ENCODE data around the gene ARHGAP22.

Gene ARHGAP22

DNA sequence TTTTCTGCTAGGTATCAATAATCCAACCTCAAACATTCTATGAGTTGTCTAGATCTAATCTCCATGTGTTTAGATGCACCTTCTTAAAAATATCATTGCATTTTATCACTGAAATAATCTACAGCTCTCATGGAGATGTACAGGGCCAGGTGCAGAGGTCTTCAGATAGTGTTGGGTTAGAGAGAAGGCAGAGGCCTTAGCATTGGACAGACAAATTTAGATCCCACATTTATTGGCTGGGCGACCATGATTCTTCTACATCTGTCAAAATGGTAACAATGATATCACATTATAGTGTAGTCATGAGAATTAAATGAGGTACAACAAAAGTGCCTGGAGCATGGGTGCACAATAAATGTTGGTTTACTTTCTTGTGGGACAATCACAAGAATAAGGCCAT, 3.1 kb downstream of the ARHGAP22 start:
- no peaks in the 10 kb centered on the region for H3K36me3 ChIP-seq (ENCODE audit: control insufficient read depth in 5 of 5, insufficient read depth in 5 of 5, low read length in 5 of 5)

GRCh38 chr10:48600645-48601505, 4.0 kb downstream of the ARHGAP22 start:
- Histone ChIP-seq H3K27me3 (ENCODE audit: control insufficient read depth in 5 of 5, insufficient read depth in 4 of 5, low read length in 5 of 5) (peaks cover 0 to 14% (median 2%) of the 10 kb centered on the region in 5 donors), H3K4me3 (ENCODE audit: low read depth in 1 of 5, low read length in 5 of 5) (no peak overlapping the region), H3K27ac (ENCODE audit: low read depth, low read length) (no peak overlapping the region), H3K9ac (ENCODE audit: low read length in 5 of 5) (no peak overlapping the region), H3K4me1 (ENCODE audit: control insufficient read depth in 5 of 5, insufficient read depth in 5 of 5, low read length in 5 of 5) (peaks cover 0 to 18% (median 16%) of the 10 kb centered on the region in 5 donors), H3K36me3 (ENCODE audit: control insufficient read depth in 5 of 5, insufficient read depth in 5 of 5, low read length in 5 of 5) (no peaks in the 10 kb centered on the region), H3K9me3 (ENCODE audit: control insufficient read depth in 5 of 5, low read length in 5 of 5) (no peaks in the 10 kb centered on the region)

More for the DNA sequence above, 3.1 kb downstream of the ARHGAP22 start:
- Histone ChIP-seq H3K27ac (ENCODE audit: low read depth, low read length) (no peak overlapping the region), H3K4me1 (ENCODE audit: control insufficient read depth in 5 of 5, insufficient read depth in 5 of 5, low read length in 5 of 5) (peaks cover 0 to 21% (median 16%) of the 10 kb centered on the region in 5 donors), H3K9ac (ENCODE audit: low read length in 5 of 5) (no peak overlapping the region), H3K4me3 (ENCODE audit: low read depth in 1 of 5, low read length in 5 of 5) (no peak overlapping the region), H3K27me3 (ENCODE audit: control insufficient read depth in 5 of 5, insufficient read depth in 4 of 5, low read length in 5 of 5) (peaks cover 0 to 14% (median 2%) of the 10 kb centered on the region in 5 donors), H3K9me3 (ENCODE audit: control insufficient read depth in 5 of 5, low read length in 5 of 5) (no peaks in the 10 kb centered on the region)

DNA sequence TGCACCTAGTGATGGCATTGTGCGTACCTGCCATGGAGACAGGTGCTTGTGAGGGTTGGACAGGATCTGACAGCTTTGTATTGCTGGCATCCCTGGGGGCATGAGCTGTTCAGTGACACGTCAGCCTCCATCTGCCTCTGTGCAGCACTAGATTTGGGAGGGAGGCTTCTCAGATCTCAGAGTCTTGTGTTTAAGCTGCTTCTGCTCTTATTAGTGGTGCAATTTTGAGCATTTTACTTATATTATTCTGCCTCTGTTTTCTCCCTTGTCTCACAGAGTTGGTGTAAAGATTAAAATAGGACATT, 5.1 kb downstream of the ARHGAP22 start:
- no peaks in the 10 kb centered on the region for H3K9me3 ChIP-seq (ENCODE audit: control insufficient read depth in 5 of 5, low read length in 5 of 5)
- H3K4me3 ChIP-seq (ENCODE audit: low read depth in 1 of 5, low read length in 5 of 5) = no peak overlapping the region
- H3K4me1 ChIP-seq (ENCODE audit: control insufficient read depth in 5 of 5, insufficient read depth in 5 of 5, low read length in 5 of 5) = peaks cover 0 to 12% (median 10%) of the 10 kb centered on the region in 5 donors
- no peaks in the 10 kb centered on the region for H3K36me3 ChIP-seq (ENCODE audit: control insufficient read depth in 5 of 5, insufficient read depth in 5 of 5, low read length in 5 of 5)
- peaks cover 0 to 12% (median 2%) of the 10 kb centered on the region in 5 donors for H3K27me3 ChIP-seq (ENCODE audit: control insufficient read depth in 5 of 5, insufficient read depth in 4 of 5, low read length in 5 of 5)
- H3K27ac ChIP-seq (ENCODE audit: low read depth, low read length) = no peak overlapping the region
- H3K9ac ChIP-seq (ENCODE audit: low read length in 5 of 5) = no peak overlapping the region

DNA sequence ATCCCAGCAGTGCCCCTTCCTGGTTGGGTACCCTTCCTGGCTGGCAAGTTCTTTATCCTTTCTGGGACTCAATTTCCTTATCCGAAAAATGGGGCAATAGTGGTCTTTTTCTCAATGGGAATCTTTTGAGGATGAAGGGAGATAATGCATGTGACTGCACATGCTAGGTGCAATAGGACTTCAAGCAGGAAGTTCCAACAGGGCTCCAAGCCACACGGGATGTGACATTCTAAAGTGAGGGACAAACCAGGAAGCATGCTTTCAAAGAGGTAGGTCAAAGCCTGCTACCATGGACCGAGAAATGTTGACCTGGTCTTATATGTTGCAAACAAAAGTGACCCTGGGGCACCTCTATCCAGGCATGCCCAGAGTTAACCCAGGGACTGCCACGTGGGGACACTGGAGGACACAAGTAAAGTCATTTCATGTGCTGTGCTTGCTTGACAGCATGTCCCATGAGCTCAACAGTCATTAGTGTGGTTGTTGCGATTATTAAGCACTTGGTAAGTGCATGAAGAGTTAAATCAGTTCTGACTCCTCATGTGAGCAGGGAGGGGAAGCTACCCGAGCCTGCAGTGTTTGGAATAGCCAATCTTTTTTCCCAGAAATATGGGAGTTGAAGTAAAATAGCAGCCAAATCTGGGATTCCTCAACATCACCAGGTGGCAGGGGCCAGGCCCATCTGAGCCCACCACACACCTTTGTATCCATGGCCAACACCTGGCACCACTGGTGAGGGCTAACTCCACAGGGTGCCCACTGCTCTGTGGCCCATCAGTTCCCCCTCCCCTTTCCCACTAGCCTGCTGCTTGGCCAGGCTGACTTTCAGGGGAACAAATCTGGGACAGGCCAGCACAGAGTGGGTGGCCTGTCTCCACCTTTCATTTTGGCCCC, 5.7 kb downstream of the ARHGAP22 start:
- Histone ChIP-seq H3K4me3 (ENCODE audit: low read depth in 1 of 5, low read length in 5 of 5) (no peak overlapping the region), H3K4me1 (ENCODE audit: control insufficient read depth in 5 of 5, insufficient read depth in 5 of 5, low read length in 5 of 5) (peaks cover 0 to 6% (median 4%) of the 10 kb centered on the region in 5 donors), H3K27ac (ENCODE audit: low read depth, low read length) (no peak overlapping the region), H3K27me3 (ENCODE audit: control insufficient read depth in 5 of 5, insufficient read depth in 4 of 5, low read length in 5 of 5) (peaks cover 0 to 7% (median 2%) of the 10 kb centered on the region in 5 donors), H3K36me3 (ENCODE audit: control insufficient read depth in 5 of 5, insufficient read depth in 5 of 5, low read length in 5 of 5) (no peaks in the 10 kb centered on the region), H3K9me3 (ENCODE audit: control insufficient read depth in 5 of 5, low read length in 5 of 5) (no peaks in the 10 kb centered on the region), H3K9ac (ENCODE audit: low read length in 5 of 5) (no peak overlapping the region)

DNA sequence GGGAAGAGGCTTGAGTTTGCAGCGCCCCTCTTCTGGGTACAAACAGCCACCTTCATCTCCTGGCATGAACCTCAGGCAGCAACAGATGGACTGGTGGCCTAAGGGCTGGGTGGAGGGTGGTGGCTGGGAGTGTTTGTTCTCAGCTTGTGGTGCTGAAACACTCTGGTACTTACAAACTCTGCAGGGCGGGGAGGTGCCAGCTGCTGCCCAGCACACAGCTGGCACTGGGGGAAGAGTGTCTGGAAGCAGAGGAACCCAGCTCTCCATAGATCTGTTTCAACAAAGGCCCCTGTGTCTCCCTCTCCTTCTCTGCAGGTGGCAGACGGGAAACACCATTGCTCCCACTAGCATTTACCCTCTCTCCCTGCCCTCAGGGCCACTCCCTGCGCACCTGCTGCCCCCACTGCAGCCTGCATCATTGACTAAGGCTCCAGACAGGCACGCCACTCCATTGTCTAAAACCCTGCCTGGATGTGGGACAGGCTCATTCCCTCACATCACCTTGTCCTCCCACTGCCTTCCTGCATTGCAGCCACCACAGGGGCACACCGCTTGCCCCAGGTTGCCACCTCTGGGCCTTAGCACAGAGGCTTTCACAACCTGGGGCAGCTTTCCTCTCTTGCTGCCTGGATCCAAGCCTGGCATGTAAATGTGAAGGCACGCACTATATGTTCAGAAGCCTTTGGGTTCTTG, 6.5 kb downstream of the ARHGAP22 start:
- Histone ChIP-seq H3K4me3 (ENCODE audit: low read depth in 1 of 5, low read length in 5 of 5) (no peak overlapping the region), H3K9ac (ENCODE audit: low read length in 5 of 5) (no peak overlapping the region), H3K36me3 (ENCODE audit: control insufficient read depth in 5 of 5, insufficient read depth in 5 of 5, low read length in 5 of 5) (no peaks in the 10 kb centered on the region), H3K4me1 (ENCODE audit: control insufficient read depth in 5 of 5, insufficient read depth in 5 of 5, low read length in 5 of 5) (peaks cover 0 to 3% (median 0%) of the 10 kb centered on the region in 5 donors), H3K27me3 (ENCODE audit: control insufficient read depth in 5 of 5, insufficient read depth in 4 of 5, low read length in 5 of 5) (peaks cover 0 to 2% (median 0%) of the 10 kb centered on the region in 5 donors), H3K27ac (ENCODE audit: low read depth, low read length) (no peak overlapping the region), H3K9me3 (ENCODE audit: control insufficient read depth in 5 of 5, low read length in 5 of 5) (no peaks in the 10 kb centered on the region)

GRCh38 chr10:48595539-48595932, 9.3 kb downstream of the ARHGAP22 start:
- Histone ChIP-seq H3K9me3 (ENCODE audit: control insufficient read depth in 5 of 5, low read length in 5 of 5) (no peaks in the 10 kb centered on the region), H3K4me1 (ENCODE audit: control insufficient read depth in 5 of 5, insufficient read depth in 5 of 5, low read length in 5 of 5) (no peaks in the 10 kb centered on the region), H3K9ac (ENCODE audit: low read length in 5 of 5) (no peak overlapping the region), H3K27me3 (ENCODE audit: control insufficient read depth in 5 of 5, insufficient read depth in 4 of 5, low read length in 5 of 5) (no peaks in the 10 kb centered on the region), H3K27ac (ENCODE audit: low read depth, low read length) (no peak overlapping the region), H3K36me3 (ENCODE audit: control insufficient read depth in 5 of 5, insufficient read depth in 5 of 5, low read length in 5 of 5) (no peaks in the 10 kb centered on the region), H3K4me3 (ENCODE audit: low read depth in 1 of 5, low read length in 5 of 5) (no peak overlapping the region)

GRCh38 chr10:48594803-48595538, 9.9 kb downstream of the ARHGAP22 start:
- no peaks in the 10 kb centered on the region for H3K27me3 ChIP-seq (ENCODE audit: control insufficient read depth in 5 of 5, insufficient read depth in 4 of 5, low read length in 5 of 5)

GRCh38 chr10:48594371-48594770, 10.5 kb downstream of the ARHGAP22 start:
- no peaks in the 10 kb centered on the region for H3K27me3 ChIP-seq (ENCODE audit: control insufficient read depth in 5 of 5, insufficient read depth in 4 of 5, low read length in 5 of 5)
- peaks cover 0 to 4% (median 0%) of the 10 kb centered on the region in 5 donors for H3K4me1 ChIP-seq (ENCODE audit: control insufficient read depth in 5 of 5, insufficient read depth in 5 of 5, low read length in 5 of 5)
- no peak overlapping the region for H3K4me3 ChIP-seq (ENCODE audit: low read depth in 1 of 5, low read length in 5 of 5)
- no peaks in the 10 kb centered on the region for H3K9me3 ChIP-seq (ENCODE audit: control insufficient read depth in 5 of 5, low read length in 5 of 5)
- no peaks in the 10 kb centered on the region for H3K36me3 ChIP-seq (ENCODE audit: control insufficient read depth in 5 of 5, insufficient read depth in 5 of 5, low read length in 5 of 5)
- H3K27ac ChIP-seq (ENCODE audit: low read depth, low read length) = no peak overlapping the region
- no peak overlapping the region for H3K9ac ChIP-seq (ENCODE audit: low read length in 5 of 5)

More at GRCh38 chr10:48594803-48595538, 9.9 kb downstream of the ARHGAP22 start:
- Histone ChIP-seq H3K9ac (ENCODE audit: low read length in 5 of 5) (no peak overlapping the region), H3K4me1 (ENCODE audit: control insufficient read depth in 5 of 5, insufficient read depth in 5 of 5, low read length in 5 of 5) (no peaks in the 10 kb centered on the region), H3K36me3 (ENCODE audit: control insufficient read depth in 5 of 5, insufficient read depth in 5 of 5, low read length in 5 of 5) (no peaks in the 10 kb centered on the region), H3K4me3 (ENCODE audit: low read depth in 1 of 5, low read length in 5 of 5) (no peak overlapping the region), H3K9me3 (ENCODE audit: control insufficient read depth in 5 of 5, low read length in 5 of 5) (no peaks in the 10 kb centered on the region), H3K27ac (ENCODE audit: low read depth, low read length) (no peak overlapping the region)

DNA sequence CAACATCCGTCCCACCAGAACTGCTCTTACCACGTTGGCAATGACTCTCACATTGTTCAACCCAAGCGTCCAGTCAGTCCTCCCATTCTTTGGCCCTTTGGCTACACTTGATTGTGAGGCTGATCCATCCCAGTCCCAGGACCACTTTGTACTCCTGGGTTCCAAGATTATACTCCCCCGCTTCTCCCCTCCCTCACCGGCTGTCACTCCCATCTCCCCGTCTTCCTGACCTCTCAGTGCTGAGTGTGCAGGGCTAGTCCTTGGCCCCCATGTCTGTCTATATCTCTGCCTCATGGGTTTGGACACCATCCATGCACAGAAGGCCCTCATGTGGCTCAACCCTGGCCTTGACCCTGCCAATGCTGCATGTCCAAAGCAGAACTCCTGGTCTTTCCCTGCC, 12.5 kb downstream of the ARHGAP22 start:
- peaks cover 0 to 19% (median 8%) of the 10 kb centered on the region in 5 donors for H3K4me1 ChIP-seq (ENCODE audit: control insufficient read depth in 5 of 5, insufficient read depth in 5 of 5, low read length in 5 of 5)
- H3K36me3 ChIP-seq (ENCODE audit: control insufficient read depth in 5 of 5, insufficient read depth in 5 of 5, low read length in 5 of 5) = no peaks in the 10 kb centered on the region
- H3K4me3 ChIP-seq (ENCODE audit: low read depth in 1 of 5, low read length in 5 of 5) = no peak overlapping the region
- no peaks in the 10 kb centered on the region for H3K9me3 ChIP-seq (ENCODE audit: control insufficient read depth in 5 of 5, low read length in 5 of 5)
- H3K27ac ChIP-seq (ENCODE audit: low read depth, low read length) = no peak overlapping the region
- H3K9ac ChIP-seq (ENCODE audit: low read length in 5 of 5) = no peak overlapping the region
- H3K27me3 ChIP-seq (ENCODE audit: control insufficient read depth in 5 of 5, insufficient read depth in 4 of 5, low read length in 5 of 5) = no peaks in the 10 kb centered on the region
